ENCODE measurements around the gene CDYL2. TPM values are rescaled to one million over a fixed set of nuclear protein-coding genes. Genes with fewer than 3 reads are reported as not detected.
A peak's percentile ranks its signal among the peaks of the same experiment; 100 is the strongest.
"Not testable (repeated sequence)": the region's sequence is repeated elsewhere in the genome, so short reads cannot be mapped to it uniquely, and the experiment has no call there.

CDYL2 gene
- total RNA-seq, 2 experiments from 2014 or later: 40.7 to 49.0 TPM

DNA sequence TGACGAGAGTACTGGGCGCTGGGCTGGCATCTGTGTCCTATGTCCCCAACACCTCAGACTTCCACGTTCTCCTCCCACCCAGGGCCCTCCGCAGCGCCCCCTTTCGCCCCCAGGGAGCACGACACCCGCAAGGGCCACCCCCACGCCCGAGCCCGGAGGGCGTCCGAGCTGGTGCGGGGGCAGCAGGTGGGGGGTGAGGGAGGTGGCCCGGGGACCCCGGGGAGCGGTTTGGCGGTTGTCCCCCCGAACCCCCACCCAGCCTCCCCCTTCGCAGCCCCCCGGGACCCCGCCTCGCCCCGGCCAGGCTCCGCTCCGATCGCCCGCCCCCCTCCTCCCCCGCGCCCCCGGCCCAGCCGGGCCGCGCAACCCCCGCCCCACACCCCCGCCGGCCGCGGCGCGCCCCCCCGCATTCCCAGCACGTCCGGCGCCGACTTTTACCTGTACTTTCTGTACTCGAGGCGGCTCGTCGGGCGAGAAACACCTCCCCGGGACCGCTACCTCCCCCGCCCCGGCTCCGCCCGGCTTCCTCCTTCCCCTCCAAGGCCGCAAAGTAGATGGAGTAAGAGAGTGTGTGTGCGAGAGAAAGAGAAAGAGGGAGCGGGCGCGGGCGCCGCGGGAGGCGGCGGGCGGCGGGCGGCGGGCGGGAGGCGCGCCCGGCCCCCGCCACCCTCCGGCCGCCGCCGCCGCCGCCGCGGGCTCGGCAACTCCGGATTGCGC lies 901 bp downstream of the CDYL2 start:
- H3K9me3 Mint-ChIP-seq: peaks cover 6% of the 10 kb centered on the region
- H3K36me3 Mint-ChIP-seq (ENCODE audit: low read depth): peaks cover 11% of the 10 kb centered on the region
- peak overlapping the region; percentile 90 for H3K27ac Mint-ChIP-seq
- peaks cover 40% of the 10 kb centered on the region for H3K4me1 Mint-ChIP-seq
- H3K4me3 Mint-ChIP-seq: peak overlapping the region; percentile 90
- CTCF ChIA-PET: no interaction called here
- POLR2A ChIA-PET: no interaction called here
- no peaks in the 10 kb centered on the region for H3K27me3 Mint-ChIP-seq
- peak; percentile 67 for DNase-seq

DNA sequence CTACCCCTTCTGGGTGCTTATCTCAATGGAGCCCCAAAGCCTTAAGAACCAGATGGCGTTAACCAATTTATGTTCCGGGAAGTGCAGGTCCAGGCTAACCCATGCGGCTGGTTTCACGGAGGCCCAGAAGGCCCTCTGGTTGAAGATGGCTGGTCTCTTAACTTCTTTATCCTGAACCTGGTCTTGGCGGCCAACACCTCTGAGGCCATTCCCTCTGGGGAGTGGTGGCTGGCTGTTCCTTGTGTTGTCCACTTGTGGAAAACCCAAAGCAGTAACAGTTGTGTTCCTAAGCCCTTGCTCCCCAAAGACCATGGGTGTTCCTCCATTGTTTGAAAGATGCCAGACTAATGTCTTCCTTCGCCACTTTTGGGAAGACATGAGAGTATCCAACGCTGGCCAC lies 1.5 kb downstream of the CDYL2 start:
- DNase-seq: no peak
- ChIA-PET CTCF (interaction anchor here (0.8 to 0.9 kb wide), 3 partner anchors 11 to 276 kb away, joined by 3 read pairs; no protein-coding TSS in a partner anchor), POLR2A (no interaction called here)
- Mint-ChIP-seq H3K4me3 (peak overlapping the region; percentile 69), H3K36me3 (ENCODE audit: low read depth) (peaks cover 11% of the 10 kb centered on the region), H3K9me3 (peaks cover 6% of the 10 kb centered on the region), H3K4me1 (peaks cover 40% of the 10 kb centered on the region), H3K27me3 (no peaks in the 10 kb centered on the region), H3K27ac (peak overlapping the region; percentile 85)

DNA sequence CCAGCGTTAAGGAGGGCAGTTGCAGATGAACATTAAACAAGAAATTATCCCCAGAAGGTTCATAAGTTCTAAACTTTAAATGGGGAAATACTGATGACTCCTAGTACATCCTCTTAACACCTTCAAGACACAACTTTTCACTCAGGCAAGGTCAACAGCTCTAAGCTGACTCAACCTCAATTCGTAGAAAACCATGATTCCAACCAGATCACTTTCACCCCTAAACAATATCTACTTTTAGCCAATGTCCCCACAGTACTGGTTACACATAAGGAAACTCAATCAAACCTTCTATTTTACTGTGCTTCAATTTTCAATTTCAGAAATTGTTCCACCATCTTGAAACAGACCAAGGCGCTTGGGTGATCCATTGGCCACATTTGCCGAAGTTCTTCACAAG lies 2.3 kb downstream of the CDYL2 start:
- CTCF ChIA-PET: interaction anchor here (0.7 to 0.9 kb wide), 4 partner anchors 11 to 275 kb away, joined by 3 read pairs; no protein-coding TSS in a partner anchor
- Mint-ChIP-seq H3K36me3 (ENCODE audit: low read depth) (peaks cover 12% of the 10 kb centered on the region), H3K9me3 (no peaks in the 10 kb centered on the region), H3K4me3 (no peak overlapping the region), H3K27ac (peak overlapping the region; percentile 9), H3K4me1 (peaks cover 37% of the 10 kb centered on the region), H3K27me3 (no peaks in the 10 kb centered on the region)
- POLR2A ChIA-PET: no interaction called here
- no peak for DNase-seq

DNA sequence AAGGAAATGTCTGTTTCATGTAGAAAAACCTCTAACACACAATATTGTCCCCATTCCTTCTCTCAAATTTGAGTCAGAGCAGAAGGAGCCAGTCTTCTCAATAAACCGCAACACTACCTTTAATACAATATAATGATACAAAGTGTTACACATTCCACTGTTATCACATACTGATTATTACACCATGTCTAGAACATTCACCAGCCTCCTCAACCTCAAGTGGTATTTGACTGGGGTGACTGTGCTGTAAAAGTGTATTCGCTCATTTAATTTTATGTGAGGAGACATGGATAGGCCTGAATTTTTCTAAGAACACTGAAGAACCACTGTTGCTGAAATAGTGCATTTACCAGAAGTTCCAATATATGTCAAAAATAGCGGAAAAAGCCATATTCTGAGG lies 10.3 kb downstream of the CDYL2 start:
- ChIA-PET POLR2A (no interaction called here), CTCF (interaction anchor here (0.8 kb wide), 1 partner anchor 12 kb away, joined by 3 read pairs; no protein-coding TSS in a partner anchor)
- no peak overlapping the region for H3K27ac Mint-ChIP-seq
- no peak for DNase-seq
- H3K27me3 Mint-ChIP-seq: no peaks in the 10 kb centered on the region
- no peak overlapping the region for H3K4me3 Mint-ChIP-seq
- peaks cover 25% of the 10 kb centered on the region for H3K36me3 Mint-ChIP-seq (ENCODE audit: low read depth)
- peaks cover 18% of the 10 kb centered on the region for H3K9me3 Mint-ChIP-seq
- H3K4me1 Mint-ChIP-seq: peaks cover 7% of the 10 kb centered on the region

DNA sequence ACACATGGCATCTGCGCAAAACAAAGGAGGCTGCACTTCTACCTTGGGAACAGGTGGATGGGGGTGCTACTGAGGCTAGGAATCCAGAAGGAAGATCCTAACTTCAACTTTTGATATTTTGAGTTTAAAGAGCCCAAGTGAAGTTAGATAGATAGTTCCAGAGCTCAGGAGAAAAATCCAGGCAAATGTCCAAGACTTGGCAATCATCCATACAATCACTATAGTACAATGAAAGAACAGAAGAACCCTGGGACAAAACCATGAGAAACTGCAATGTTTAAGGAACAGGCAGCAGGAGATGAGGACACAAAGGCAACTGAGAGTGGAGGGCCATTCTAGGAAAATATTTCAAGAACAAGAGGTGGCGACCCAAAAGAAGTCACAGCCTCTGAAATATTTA lies 12.4 kb downstream of the CDYL2 start:
- Mint-ChIP-seq H3K4me3 (no peak overlapping the region), H3K36me3 (ENCODE audit: low read depth) (peaks cover 30% of the 10 kb centered on the region), H3K27ac (no peak overlapping the region), H3K9me3 (peaks cover 19% of the 10 kb centered on the region), H3K27me3 (no peaks in the 10 kb centered on the region), H3K4me1 (peaks cover 4% of the 10 kb centered on the region)
- no peak for DNase-seq
- CTCF ChIA-PET: no interaction called here
- POLR2A ChIA-PET: no interaction called here

DNA sequence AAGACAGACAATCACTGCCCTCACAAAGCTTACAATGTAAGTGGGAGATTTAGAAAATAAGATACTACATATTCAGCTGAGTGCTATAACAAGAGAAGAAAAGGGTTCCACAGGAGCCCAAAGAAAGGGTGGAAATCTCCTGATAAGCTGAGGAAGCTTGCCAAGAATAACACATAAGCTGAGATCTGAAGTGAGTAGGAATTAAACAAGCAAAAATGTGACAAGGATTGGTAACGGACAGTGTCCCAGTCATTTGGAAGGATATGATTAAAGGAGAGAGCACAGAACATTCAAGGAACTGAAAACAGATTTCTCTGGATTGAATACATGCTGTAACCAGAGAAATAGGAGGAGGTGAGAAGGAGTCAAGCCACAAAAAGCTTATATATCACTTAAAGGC lies 13.0 kb downstream of the CDYL2 start:
- Mint-ChIP-seq H3K4me1 (no peaks in the 10 kb centered on the region), H3K4me3 (no peak overlapping the region), H3K9me3 (peaks cover 20% of the 10 kb centered on the region), H3K27me3 (no peaks in the 10 kb centered on the region), H3K27ac (no peak overlapping the region), H3K36me3 (ENCODE audit: low read depth) (peaks cover 30% of the 10 kb centered on the region)
- CTCF ChIA-PET: no interaction called here
- no peak for DNase-seq
- POLR2A ChIA-PET: no interaction called here

DNA sequence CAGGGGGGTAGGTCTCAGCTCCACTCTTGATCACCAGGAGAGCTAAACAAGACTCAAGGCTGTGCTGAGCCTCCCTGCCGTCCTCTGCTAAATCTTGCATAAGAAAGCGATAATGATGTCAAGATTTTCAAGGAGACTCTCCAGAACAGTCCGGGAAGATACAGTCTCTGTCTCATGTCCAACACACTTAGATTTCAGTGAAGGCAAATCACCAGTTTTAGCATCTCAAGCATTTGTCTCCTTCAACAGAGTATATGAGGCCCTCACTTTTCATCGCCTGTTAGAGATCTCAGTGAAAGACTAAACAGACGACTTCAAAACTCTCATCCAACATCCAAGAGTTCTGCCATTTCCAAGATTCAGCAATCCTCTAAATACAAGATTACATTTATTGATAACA lies 13.6 kb downstream of the CDYL2 start:
- peaks cover 36% of the 10 kb centered on the region for H3K36me3 Mint-ChIP-seq (ENCODE audit: low read depth)
- no peaks in the 10 kb centered on the region for H3K27me3 Mint-ChIP-seq
- CTCF ChIA-PET: no interaction called here
- H3K9me3 Mint-ChIP-seq: peaks cover 24% of the 10 kb centered on the region
- no peak overlapping the region for H3K27ac Mint-ChIP-seq
- H3K4me3 Mint-ChIP-seq: no peak overlapping the region
- POLR2A ChIA-PET: no interaction called here
- no peaks in the 10 kb centered on the region for H3K4me1 Mint-ChIP-seq
- no peak for DNase-seq

DNA sequence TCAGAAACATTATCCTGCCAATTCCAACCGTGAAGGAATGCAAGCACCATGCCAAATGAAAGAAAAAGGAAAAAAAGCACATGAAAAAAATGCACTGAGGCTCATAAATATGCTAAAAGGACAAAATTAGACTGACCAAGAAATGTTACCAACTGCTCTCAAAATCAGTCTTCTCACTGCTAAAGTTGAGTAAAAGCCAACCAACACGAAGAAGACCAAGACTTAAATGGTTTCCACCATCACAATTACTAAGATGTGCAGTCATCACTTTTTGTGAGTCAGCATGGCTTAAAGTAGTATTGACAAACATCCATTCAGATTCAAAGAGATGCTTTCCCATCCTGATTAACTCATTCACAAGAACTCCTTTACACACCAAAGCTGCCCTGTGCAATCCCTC lies 16.4 kb downstream of the CDYL2 start:
- H3K4me1 Mint-ChIP-seq: no peaks in the 10 kb centered on the region
- H3K27ac Mint-ChIP-seq: no peak overlapping the region
- H3K4me3 Mint-ChIP-seq: no peak overlapping the region
- CTCF ChIA-PET: no interaction called here
- peaks cover 45% of the 10 kb centered on the region for H3K36me3 Mint-ChIP-seq (ENCODE audit: low read depth)
- POLR2A ChIA-PET: no interaction called here
- H3K9me3 Mint-ChIP-seq: peaks cover 36% of the 10 kb centered on the region
- H3K27me3 Mint-ChIP-seq: no peaks in the 10 kb centered on the region
- no peak for DNase-seq

DNA sequence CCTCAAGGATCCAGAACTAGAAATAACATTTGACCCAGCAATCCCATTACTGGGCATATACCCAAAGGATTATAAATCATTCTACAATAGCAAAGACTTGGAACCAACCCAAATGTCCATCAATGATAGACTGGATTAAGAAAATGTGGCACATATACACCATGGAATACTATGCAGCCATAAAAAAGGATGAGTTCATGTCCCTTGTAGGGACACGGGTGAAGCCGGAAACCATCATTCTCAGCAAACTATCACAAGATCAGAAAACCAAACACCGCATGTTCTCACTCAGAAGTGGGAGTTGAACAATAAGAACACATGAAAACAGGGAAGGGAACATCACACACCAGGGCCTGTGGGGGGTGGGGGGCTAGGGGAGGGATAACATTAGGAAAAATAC lies 17.8 kb downstream of the CDYL2 start:
- DNase-seq, H3K27ac Mint-ChIP-seq, H3K4me1 Mint-ChIP-seq, POLR2A ChIA-PET, H3K27me3 Mint-ChIP-seq, CTCF ChIA-PET, H3K4me3 Mint-ChIP-seq: not testable (repeated sequence)
- peaks cover 35% of the 10 kb centered on the region for H3K9me3 Mint-ChIP-seq
- peaks cover 43% of the 10 kb centered on the region for H3K36me3 Mint-ChIP-seq (ENCODE audit: low read depth)

DNA sequence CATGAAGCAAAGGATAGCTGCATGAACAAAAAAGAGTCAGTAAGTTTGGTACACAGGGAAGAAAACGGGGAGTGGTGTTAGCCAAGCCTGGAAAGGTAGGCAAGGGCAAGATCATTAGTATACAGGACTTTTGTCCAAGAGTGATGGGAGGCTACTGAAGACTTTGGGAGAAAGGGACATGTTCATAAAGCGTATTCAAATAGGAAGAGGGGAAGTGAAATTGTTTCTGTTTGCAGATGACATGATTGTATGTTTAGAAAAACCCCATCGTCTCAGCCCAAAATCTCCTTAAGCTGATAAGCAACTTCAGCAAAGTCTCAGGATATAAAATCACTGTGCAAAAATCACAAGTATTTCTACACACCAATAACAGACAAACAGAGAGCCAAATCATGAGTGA lies 19.4 kb downstream of the CDYL2 start:
- Mint-ChIP-seq H3K4me3 (no peak overlapping the region), H3K27ac (no peak overlapping the region), H3K36me3 (ENCODE audit: low read depth) (peaks cover 52% of the 10 kb centered on the region), H3K27me3 (no peaks in the 10 kb centered on the region), H3K4me1 (no peaks in the 10 kb centered on the region), H3K9me3 (peaks cover 42% of the 10 kb centered on the region)
- POLR2A ChIA-PET: no interaction called here
- CTCF ChIA-PET: no interaction called here
- no peak for DNase-seq

DNA sequence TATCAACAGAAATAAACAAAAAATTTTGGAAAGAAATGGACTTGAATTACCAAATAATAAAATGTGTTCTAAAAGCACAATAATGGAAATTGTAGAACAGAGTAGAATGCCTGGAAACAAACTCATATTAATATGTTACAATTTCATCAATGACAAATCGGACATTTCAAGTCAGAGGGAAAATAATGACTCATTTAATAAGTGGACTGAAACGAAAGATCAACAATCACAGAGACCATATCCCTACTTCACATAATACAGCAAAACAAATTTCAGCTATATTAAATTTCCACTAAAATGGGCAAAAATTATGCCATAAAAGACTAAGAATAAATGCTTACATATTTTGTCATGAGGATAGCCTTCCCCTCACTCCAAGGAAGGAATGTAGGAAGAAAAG lies 25.7 kb downstream of the CDYL2 start:
- ChIA-PET POLR2A (no interaction called here), CTCF (no interaction called here)
- no peak for DNase-seq
- peaks cover 27% of the 10 kb centered on the region for H3K36me3 Mint-ChIP-seq (ENCODE audit: low read depth)
- H3K9me3 Mint-ChIP-seq: peaks cover 18% of the 10 kb centered on the region
- no peaks in the 10 kb centered on the region for H3K4me1 Mint-ChIP-seq
- H3K27me3 Mint-ChIP-seq: peaks cover 3% of the 10 kb centered on the region
- no peak overlapping the region for H3K27ac Mint-ChIP-seq
- H3K4me3 Mint-ChIP-seq: no peak overlapping the region

DNA sequence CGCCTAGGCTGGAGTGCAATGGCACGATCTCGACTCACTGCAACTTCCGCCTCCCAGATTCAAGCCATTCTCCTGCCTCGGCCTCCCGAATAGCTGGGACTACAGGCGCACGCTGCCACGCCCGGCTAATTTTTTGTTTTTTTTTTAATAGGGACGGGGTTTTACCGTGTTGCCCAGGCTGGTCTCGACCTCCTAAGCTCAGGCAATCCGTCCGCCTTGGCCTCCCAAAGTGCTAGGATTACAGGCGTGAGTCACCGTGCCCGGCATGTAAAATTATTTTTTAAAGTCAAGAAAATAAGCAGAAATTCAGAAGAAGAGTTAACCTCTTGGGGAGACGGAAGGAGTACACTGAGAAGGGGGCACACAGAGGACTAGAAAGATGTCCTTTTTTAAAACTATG lies 27.5 kb downstream of the CDYL2 start:
- Mint-ChIP-seq H3K27me3 (peaks cover 3% of the 10 kb centered on the region), H3K4me3 (no peak overlapping the region), H3K36me3 (ENCODE audit: low read depth) (peaks cover 18% of the 10 kb centered on the region), H3K4me1 (no peaks in the 10 kb centered on the region), H3K27ac (no peak overlapping the region), H3K9me3 (peaks cover 16% of the 10 kb centered on the region)
- ChIA-PET CTCF (interaction anchor here (1.4 kb wide), 2 partner anchors 9 to 21 kb away, joined by 3 to 4 read pairs; no protein-coding TSS in a partner anchor), POLR2A (no interaction called here)
- no peak for DNase-seq

DNA sequence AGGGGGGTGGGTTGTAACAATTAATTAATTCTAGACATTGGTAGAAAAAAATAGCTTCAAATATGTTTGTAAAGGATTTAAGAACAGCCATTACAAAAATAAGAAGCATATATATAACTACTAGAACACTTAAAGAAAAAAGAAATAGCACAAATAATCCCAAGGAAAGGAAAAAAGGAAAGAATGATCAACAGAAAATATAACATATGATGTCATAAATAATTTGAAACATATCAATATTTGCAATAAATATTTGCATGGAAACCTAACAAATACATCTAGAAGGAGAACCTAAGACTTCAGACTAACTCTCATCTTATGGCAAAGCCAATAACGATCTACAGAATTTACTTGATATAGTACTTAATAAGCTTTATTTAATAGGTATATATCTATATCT lies 28.9 kb downstream of the CDYL2 start:
- DNase-seq: no peak
- H3K4me3 Mint-ChIP-seq: no peak overlapping the region
- H3K9me3 Mint-ChIP-seq: peaks cover 6% of the 10 kb centered on the region
- H3K4me1 Mint-ChIP-seq: no peaks in the 10 kb centered on the region
- no peak overlapping the region for H3K27ac Mint-ChIP-seq
- peaks cover 3% of the 10 kb centered on the region for H3K27me3 Mint-ChIP-seq
- ChIA-PET CTCF (no interaction called here), POLR2A (interaction anchor here (0.6 kb wide), 1 partner anchor 1323 kb away, joined by 4 read pairs; no protein-coding TSS in a partner anchor)
- peaks cover 10% of the 10 kb centered on the region for H3K36me3 Mint-ChIP-seq (ENCODE audit: low read depth)

DNA sequence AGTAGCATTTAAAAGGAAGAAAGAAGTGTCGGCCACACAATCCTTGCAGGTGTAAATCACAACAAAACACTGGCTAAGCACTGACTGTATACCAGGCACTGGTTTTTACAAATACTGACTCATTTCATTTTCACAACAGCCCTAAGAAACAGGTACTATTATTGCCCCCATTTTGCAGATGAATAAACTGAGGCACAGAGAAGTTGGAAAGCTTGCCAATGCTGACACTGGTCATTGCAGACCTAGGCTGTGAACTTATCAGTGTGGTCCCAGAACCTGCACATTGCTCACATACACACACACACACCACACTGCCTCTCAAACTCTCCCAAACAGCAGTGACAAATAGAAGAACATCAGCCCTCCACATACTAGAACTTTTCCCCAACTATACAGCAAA lies 37.6 kb downstream of the CDYL2 start:
- no peak overlapping the region for H3K27ac Mint-ChIP-seq
- no peak overlapping the region for H3K4me3 Mint-ChIP-seq
- peaks cover 11% of the 10 kb centered on the region for H3K9me3 Mint-ChIP-seq
- peaks cover 18% of the 10 kb centered on the region for H3K36me3 Mint-ChIP-seq (ENCODE audit: low read depth)
- ChIA-PET POLR2A (no interaction called here), CTCF (no interaction called here)
- peaks cover 18% of the 10 kb centered on the region for H3K4me1 Mint-ChIP-seq
- H3K27me3 Mint-ChIP-seq: no peaks in the 10 kb centered on the region
- no peak for DNase-seq
